Activated CD4-positive, alpha-beta memory T cell treated with anti-CD3 and anti-CD28 coated beads, Interleukin-2, amount 10 ng/mL, durations not matched to agents 7 days and 5 days (primary cell): ENCODE data around the gene CYTH4. TPM values are rescaled to one million over a fixed set of nuclear protein-coding genes. Genes with fewer than 3 reads are reported as not detected.
A peak's percentile ranks its signal among the peaks of the same experiment; 100 is the strongest.
"Not testable (repeated sequence)": the region's sequence is repeated elsewhere in the genome, so short reads cannot be mapped to it uniquely, and the experiment has no call there.

Experiments
- CTCF ChIA-PET: fragments of 350-600 bp; sonication (Branson Sonifier 250); formaldehyde crosslinking; loops from one replicate; lab custom pipeline; 2021; ENCODE audit warnings: antibody characterized with exemption, inconsistent platforms; lab: Charles Lee
- POLR2A ChIA-PET: fragments of 350-600 bp; sonication (Branson Sonifier 250); formaldehyde crosslinking; loops from one replicate; lab custom pipeline; 2021; ENCODE audit warnings: antibody characterized with exemption; lab: Charles Lee
- DNase-seq: peaks from one replicate; pipeline ENCODE4 v3.0.0-alpha.2; 2020
- H3K27ac Mint-ChIP-seq: one replicate; pipeline ENCODE4 v1.8.0; 2021; ENCODE audit warnings: mild to moderate bottlenecking, mixed read lengths
- H3K27me3 Mint-ChIP-seq: one replicate; pipeline ENCODE4 v1.8.0; 2021; ENCODE audit warnings: mixed read lengths
- H3K36me3 Mint-ChIP-seq: one replicate; pipeline ENCODE4 v1.8.0; 2021; ENCODE audit warnings: low read depth, mixed read lengths
- H3K4me1 Mint-ChIP-seq: one replicate; pipeline ENCODE4 v1.8.0; 2021; ENCODE audit warnings: mixed read lengths
- H3K4me3 Mint-ChIP-seq: one replicate; pipeline ENCODE4 v1.8.0; 2021; ENCODE audit warnings: mild to moderate bottlenecking, mixed read lengths
- H3K9me3 Mint-ChIP-seq: one replicate; pipeline ENCODE4 v1.8.0; 2021; ENCODE audit warnings: mixed read lengths
- total RNA-seq, 2 experiments: library from RNA; stranded (reverse); gene quantifications; one replicate each; pipeline ENCODE4 v1.2.3, GENCODE V29; 2021

Gene CYTH4
- 100 to 1,000 TPM; 114 to 126 TPM for total RNA-seq

DNA sequence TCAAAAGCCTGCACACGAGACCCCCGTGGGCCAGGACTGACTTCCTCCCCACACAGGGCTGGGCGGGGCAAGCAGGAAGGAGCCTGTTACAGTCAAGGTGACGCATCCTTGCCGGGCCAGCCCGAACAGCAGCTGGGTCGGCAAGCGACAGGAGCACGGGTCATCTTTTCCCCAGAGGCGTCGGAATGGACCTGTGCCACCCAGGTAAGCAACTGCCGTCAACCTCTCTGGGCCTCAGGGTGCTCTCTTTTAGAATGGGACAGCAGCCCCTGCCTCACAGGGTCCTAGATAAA is at the start of gene CYTH4:
Gene CYTH4, plus strand, starts transcription at position 124 of the 293 bp plus-strand sequence. Its CDS starts 62 bp downstream, at position 186.
- Mint-ChIP-seq H3K27ac (peak within 1 kb of the TSS; percentile 95), H3K4me1 (peaks cover 59% of the 10 kb centered on the region), H3K36me3 (peaks cover 46% of the 10 kb centered on the region), H3K9me3 (no peaks in the 10 kb centered on the region), H3K4me3 (peak within 1 kb of the TSS; percentile 94), H3K27me3 (peaks cover 1% of the 10 kb centered on the region)
- ChIA-PET POLR2A (interaction anchor here (0.8 to 7.4 kb wide), 9 partner anchors 9 to 204 kb away, joined by 3 to 80 read pairs (median 6); partner anchors contain the start of genes MFNG and RAC2), CTCF (interaction anchor here (0.8 to 3.4 kb wide), 9 partner anchors 10 to 310 kb away, joined by 3 to 16 read pairs (median 3); no protein-coding TSS in a partner anchor)
- peak; percentile 84 for DNase-seq

GRCh38 chr22:37233371-37233750 is 48.9 kb upstream of the CYTH4 start:
- H3K9me3 Mint-ChIP-seq, CTCF ChIA-PET, H3K27me3 Mint-ChIP-seq, DNase-seq: not testable (repeated sequence)
- Mint-ChIP-seq H3K4me1 (peaks cover 98% of the 10 kb centered on the region), H3K36me3 (peaks cover 94% of the 10 kb centered on the region), H3K27ac (peak overlapping the region; percentile 97), H3K4me3 (peak overlapping the region; percentile 46)
- POLR2A ChIA-PET: interaction anchor here (7.5 to 9.0 kb wide), 2 partner anchors 10 to 13 kb away, joined by 113 to 457 read pairs; partner anchors contain the start of gene RAC2

- Mint-ChIP-seq H3K36me3 (peaks cover 94% of the 10 kb centered on the region), H3K27me3 (no peaks in the 10 kb centered on the region), H3K9me3 (no peaks in the 10 kb centered on the region), H3K27ac (peak overlapping the region; percentile 97), H3K4me3 (peak overlapping the region; percentile 46), H3K4me1 (peaks cover 98% of the 10 kb centered on the region)
- DNase-seq: no peak
- POLR2A ChIA-PET: interaction anchor here (7.5 to 9.0 kb wide), 2 partner anchors 9 to 14 kb away, joined by 113 to 457 read pairs; partner anchors contain the start of gene RAC2
- CTCF ChIA-PET: no interaction called here
Observed at GRCh38 chr22:37233751-37234631, 48.3 kb upstream of the CYTH4 start.

DNA sequence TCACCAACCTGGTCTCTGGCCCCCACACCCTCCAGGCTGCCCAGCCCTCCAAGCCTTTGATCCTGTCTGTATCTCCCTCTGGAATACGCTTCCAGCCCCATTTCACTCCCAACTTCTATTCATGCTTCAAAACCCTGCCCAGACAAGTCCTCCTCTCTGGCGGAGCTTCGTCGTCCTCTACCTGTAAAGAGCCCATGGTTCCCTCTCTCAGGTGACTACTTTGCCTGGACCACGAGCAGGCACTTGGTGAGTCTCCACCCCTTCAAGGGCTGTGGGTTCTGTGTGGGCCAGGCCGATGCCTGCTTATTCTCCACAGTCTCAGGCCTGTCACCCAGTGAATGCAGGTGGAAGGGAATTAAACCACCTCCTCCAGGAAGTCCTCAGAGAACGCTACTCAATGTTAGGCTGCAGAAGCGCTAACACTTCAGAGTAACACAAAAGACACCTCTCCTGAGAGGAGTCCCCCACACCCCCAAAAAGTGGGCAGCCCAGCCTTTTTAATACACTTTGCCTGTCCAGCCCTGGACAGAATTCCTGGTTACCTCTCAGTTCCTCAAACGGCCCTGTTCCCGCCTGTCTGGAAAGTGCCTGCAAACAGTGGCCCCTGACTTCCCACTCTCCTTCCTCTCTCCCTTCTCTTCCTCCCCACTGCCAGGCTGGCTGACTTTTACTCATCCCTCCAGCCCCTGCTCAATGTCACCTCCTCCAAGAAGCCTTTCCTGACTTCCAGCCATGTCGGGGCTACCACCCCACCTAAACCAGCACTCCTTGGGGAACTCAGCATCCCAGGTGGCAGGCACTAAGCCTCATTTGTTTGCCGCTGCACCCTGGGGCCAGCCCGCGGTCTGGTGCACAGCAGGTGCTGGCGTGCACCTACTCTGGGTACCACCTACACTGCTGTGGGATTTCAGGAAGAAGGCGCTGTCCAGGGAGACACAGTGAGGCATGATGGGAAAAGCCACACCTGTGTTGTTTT is 47.3 kb upstream of the CYTH4 start:
- peak overlapping the region; percentile 97 for H3K27ac Mint-ChIP-seq
- no peaks in the 10 kb centered on the region for H3K9me3 Mint-ChIP-seq
- no peaks in the 10 kb centered on the region for H3K27me3 Mint-ChIP-seq
- CTCF ChIA-PET: no interaction called here
- DNase-seq: no peak
- peaks cover 94% of the 10 kb centered on the region for H3K36me3 Mint-ChIP-seq
- POLR2A ChIA-PET: interaction anchor here (7.5 to 9.0 kb wide), 2 partner anchors 8 to 15 kb away, joined by 113 to 457 read pairs; partner anchors contain the start of gene RAC2
- peaks cover 98% of the 10 kb centered on the region for H3K4me1 Mint-ChIP-seq
- H3K4me3 Mint-ChIP-seq: peak overlapping the region; percentile 46

DNA sequence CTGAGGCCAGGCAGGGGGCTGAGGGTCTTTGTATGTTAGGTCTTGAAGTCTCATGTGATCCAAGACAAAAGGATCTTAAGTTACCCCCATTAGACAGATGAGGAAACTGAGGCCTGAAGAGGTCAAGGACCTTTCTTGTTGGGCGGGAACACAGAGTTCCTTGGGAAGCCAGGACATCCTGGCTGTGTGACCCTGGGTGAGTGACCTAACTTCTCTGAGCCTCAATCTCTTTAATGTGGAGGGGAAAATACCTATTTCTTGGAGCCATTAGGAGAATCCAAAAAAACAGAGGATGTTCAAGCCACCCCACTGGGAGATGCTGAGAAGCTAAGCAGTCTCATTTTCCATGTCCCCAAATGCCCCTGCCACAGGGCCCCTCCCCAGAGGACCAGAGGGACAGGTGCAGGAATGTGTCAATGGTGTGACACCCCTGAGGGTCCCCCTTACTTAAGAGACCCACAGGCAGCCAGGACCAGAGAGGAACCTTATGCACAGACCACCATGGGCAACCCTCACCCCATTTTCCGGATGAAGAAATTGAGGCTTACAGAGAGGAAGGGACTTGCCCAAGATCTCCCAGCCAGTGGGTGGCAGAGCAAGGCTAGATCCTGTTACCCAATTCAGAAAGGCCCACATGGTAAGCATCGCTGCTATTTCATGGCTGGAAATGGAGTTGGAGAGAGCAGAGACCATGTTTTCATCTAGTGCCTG is 46.3 kb upstream of the CYTH4 start:
- DNase-seq: no peak
- peak overlapping the region; percentile 100 for H3K4me3 Mint-ChIP-seq
- no peaks in the 10 kb centered on the region for H3K27me3 Mint-ChIP-seq
- H3K9me3 Mint-ChIP-seq: no peaks in the 10 kb centered on the region
- H3K4me1 Mint-ChIP-seq: peaks cover 99% of the 10 kb centered on the region
- POLR2A ChIA-PET: interaction anchor here (0.7 to 9.0 kb wide), 2 partner anchors 7 to 49 kb away, joined by 3 to 457 read pairs; partner anchors contain the start of gene RAC2
- H3K27ac Mint-ChIP-seq: peak overlapping the region; percentile 97
- H3K36me3 Mint-ChIP-seq: peaks cover 98% of the 10 kb centered on the region
- CTCF ChIA-PET: no interaction called here

- ChIA-PET POLR2A (interaction anchor here (0.6 to 12.9 kb wide), 11 partner anchors 6 to 158 kb away, joined by 3 to 457 read pairs (median 6); partner anchors contain the start of gene CYTH4), CTCF (interaction anchor here (0.6 to 8.8 kb wide), 9 partner anchors 8 to 381 kb away, joined by 3 to 71 read pairs (median 3); partner anchors contain the start of gene KCTD17)
- Mint-ChIP-seq H3K9me3 (no peaks in the 10 kb centered on the region), H3K36me3 (peaks cover 98% of the 10 kb centered on the region), H3K27ac (peak overlapping the region; percentile 97), H3K4me1 (peaks cover 91% of the 10 kb centered on the region), H3K27me3 (no peaks in the 10 kb centered on the region), H3K4me3 (peak overlapping the region; percentile 100)
- DNase-seq: no peak
Observed at GRCh38 chr22:37237371-37238268, 44.7 kb upstream of the CYTH4 start.

- Mint-ChIP-seq H3K27me3 (no peaks in the 10 kb centered on the region), H3K36me3 (peaks cover 94% of the 10 kb centered on the region), H3K4me1 (peaks cover 80% of the 10 kb centered on the region), H3K27ac (peak overlapping the region; percentile 97), H3K4me3 (peak overlapping the region; percentile 100), H3K9me3 (no peaks in the 10 kb centered on the region)
- POLR2A ChIA-PET: interaction anchor here (0.7 to 12.9 kb wide), 10 partner anchors 8 to 245 kb away, joined by 3 to 457 read pairs (median 6); partner anchors contain the start of gene IL2RB
- DNase-seq: no peak
- CTCF ChIA-PET: interaction anchor here (1.3 to 9.9 kb wide), 6 partner anchors 10 to 188 kb away, joined by 3 to 136 read pairs (median 20); partner anchors contain the start of gene KCTD17
Observed at GRCh38 chr22:37239336-37240239, 42.7 kb upstream of the CYTH4 start.

DNA sequence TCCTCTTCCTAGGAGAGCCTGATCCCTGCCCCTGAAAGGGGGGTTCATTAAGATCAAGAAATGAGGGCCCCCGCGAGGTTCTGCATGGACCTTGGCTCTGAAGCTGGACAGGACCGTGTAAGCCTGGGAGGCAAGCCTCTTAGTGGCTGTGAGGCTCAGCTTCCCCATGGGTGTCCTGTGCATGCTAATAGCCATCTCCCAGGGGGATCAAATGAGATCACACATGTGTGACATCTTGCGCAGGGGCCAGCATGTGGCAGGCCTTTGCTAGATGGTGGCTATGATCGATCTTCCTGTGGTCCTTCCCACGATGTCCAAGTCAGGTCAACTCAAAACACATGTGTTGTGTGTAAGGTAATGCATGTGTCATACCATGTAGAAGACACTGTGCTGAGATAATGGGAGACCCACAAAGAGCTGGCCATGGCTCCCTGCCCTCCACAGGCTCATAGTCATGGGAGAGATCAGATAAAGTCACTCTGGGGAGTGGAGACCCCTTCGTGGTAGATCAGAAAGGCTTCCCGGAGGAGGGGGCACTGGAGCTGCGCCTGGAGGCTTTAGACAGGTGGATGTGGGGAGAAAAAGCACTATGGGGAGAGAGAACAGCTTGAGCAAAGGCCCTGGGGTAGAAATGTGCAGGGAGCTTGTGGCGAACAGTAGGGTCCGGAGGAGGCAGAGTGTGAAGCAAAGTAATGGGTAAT is 41.9 kb upstream of the CYTH4 start:
- no peaks in the 10 kb centered on the region for H3K27me3 Mint-ChIP-seq
- no peaks in the 10 kb centered on the region for H3K9me3 Mint-ChIP-seq
- no peak for DNase-seq
- H3K4me3 Mint-ChIP-seq: peak overlapping the region; percentile 100
- peaks cover 86% of the 10 kb centered on the region for H3K36me3 Mint-ChIP-seq
- peaks cover 80% of the 10 kb centered on the region for H3K4me1 Mint-ChIP-seq
- POLR2A ChIA-PET: interaction anchor here (1.0 to 12.9 kb wide), 11 partner anchors 8 to 245 kb away, joined by 4 to 457 read pairs (median 41); partner anchors contain the start of genes CYTH4 and MFNG
- CTCF ChIA-PET: interaction anchor here (0.7 to 9.9 kb wide), 4 partner anchors 10 to 41 kb away, joined by 3 to 136 read pairs (median 48); no protein-coding TSS in a partner anchor
- H3K27ac Mint-ChIP-seq: peak overlapping the region; percentile 97

- H3K9me3 Mint-ChIP-seq: no peaks in the 10 kb centered on the region
- peaks cover 80% of the 10 kb centered on the region for H3K36me3 Mint-ChIP-seq
- H3K27ac Mint-ChIP-seq: peak overlapping the region; percentile 97
- H3K4me1 Mint-ChIP-seq: peaks cover 77% of the 10 kb centered on the region
- no peaks in the 10 kb centered on the region for H3K27me3 Mint-ChIP-seq
- DNase-seq: no peak
- POLR2A ChIA-PET: interaction anchor here (1.0 to 12.9 kb wide), 14 partner anchors 9 to 367 kb away, joined by 4 to 457 read pairs (median 38); partner anchors contain the start of genes CYTH4, GGA1 and MFNG
- CTCF ChIA-PET: interaction anchor here (0.7 to 9.9 kb wide), 4 partner anchors 9 to 42 kb away, joined by 3 to 136 read pairs (median 48); no protein-coding TSS in a partner anchor
- H3K4me3 Mint-ChIP-seq: peak overlapping the region; percentile 100
Observed at GRCh38 chr22:37240941-37241320, 41.4 kb upstream of the CYTH4 start.
